Body of pancreas (tissue), 4 donors: ENCODE measurements around the gene KRT32. TPM values are rescaled to one million over a fixed set of nuclear protein-coding genes. Genes with fewer than 3 reads are reported as not detected.

Source experiments
- ATAC-seq: fragments of 150-250 bp; one replicate; pipeline ENCODE4 v1.9.1; 2016
- DNase-seq, 4 donors: peaks; one replicate each; pipeline ENCODE4 v3.0.0-alpha.2; 2019
- H3K27ac ChIP-seq, 4 donors: fragments of 200-600 bp; sonication (generic); 1 replicate in 3 of 4; 2 replicates in 1 of 4; pipeline versions ENCODE4 v1.5.1 to v1.6.1; 2016 to 2019; ENCODE audit warnings: mild to moderate bottlenecking in 1 of 4, mixed read lengths in 1 of 4, moderate library complexity in 1 of 4
- H3K27me3 ChIP-seq, 2 donors: fragments of 200-600 bp; sonication (generic); one replicate each; pipeline ENCODE4 v1.6.0; 2016; ENCODE audit warnings: mild to moderate bottlenecking in 1 of 2
- H3K36me3 ChIP-seq, 2 donors: fragments of 200-600 bp; sonication (generic); replicated peaks in 1 of 2; 2 replicates each; pipeline ENCODE4 v1.5.1; 2016; ENCODE audit warnings: low read depth in 2 of 2; ENCODE audit not compliant: insufficient read depth in 1 of 2
- H3K4me1 ChIP-seq: fragments of 200-600 bp; sonication (generic); one replicate; pipeline ENCODE4 v1.6.0; 2016
- H3K4me3 ChIP-seq, 2 donors: fragments of 200-600 bp; sonication (generic); 1 replicate in 1 of 2; 2 replicates in 1 of 2; pipeline ENCODE4 v1.5.1; 2016 to 2019
- H3K9me3 ChIP-seq, 3 donors: fragments of 200-600 bp; sonication (generic); 1 replicate in 2 of 3; 2 replicates in 1 of 3; pipeline ENCODE4 v1.5.1; 2016
- POLR2A ChIP-seq, 3 donors: fragments of 450-650 bp; IDR thresholded peaks; one replicate each; pipeline ENCODE4 v1.6.1; 2016; ENCODE audit warnings: antibody characterized with exemption in 3 of 3, mild to moderate bottlenecking in 2 of 3
- WGBS, 2 donors: methylation state at CpG; one replicate each; pipeline ENCODE4 v1.1.5; 2017; 5-methylcytosine and 5-hydroxymethylcytosine counted together
- intact Hi-C: fragments of 100-400 bp; cut with DNase I; formaldehyde crosslinking; loops from one replicate; pipeline ENCODE4 v1.15.1; 2023
- microRNA-seq, 2 donors: library from miRNA; unstranded; fragments of <30 nt; microRNA quantifications; one replicate each; pipeline ENCODE4, GENCODE V29; 2016; ENCODE audit warnings: borderline number of aligned reads in 2 of 2, borderline replicate concordance in 2 of 2
- small RNA-seq: library from RNA; depleted of rRNA; stranded (forward); fragments of <200 nt; gene quantifications from one replicate; pipeline ENCODE3, GENCODE V24; 2016
- total RNA-seq, 2 donors: library from RNA; depleted of rRNA; stranded (reverse); fragments of >200 nt; gene quantifications; one replicate each; pipeline ENCODE4 v1.1.0, GENCODE V29; 2016
- TF ChIP-seq, protein P1 (sequence below), 7 experiments: fragments of 450-650 bp in 4 of 7; fragments of 200-600 bp in 3 of 7; sonication (generic) in 3 of 7; IDR thresholded peaks; one replicate each; pipeline ENCODE4 v1.5.1; 2016 to 2019; ENCODE audit warnings: antibody characterized with exemption in 7 of 7

The KRT32 gene
- total RNA-seq, 2 donors from 2014 or later: not detected

DNA sequence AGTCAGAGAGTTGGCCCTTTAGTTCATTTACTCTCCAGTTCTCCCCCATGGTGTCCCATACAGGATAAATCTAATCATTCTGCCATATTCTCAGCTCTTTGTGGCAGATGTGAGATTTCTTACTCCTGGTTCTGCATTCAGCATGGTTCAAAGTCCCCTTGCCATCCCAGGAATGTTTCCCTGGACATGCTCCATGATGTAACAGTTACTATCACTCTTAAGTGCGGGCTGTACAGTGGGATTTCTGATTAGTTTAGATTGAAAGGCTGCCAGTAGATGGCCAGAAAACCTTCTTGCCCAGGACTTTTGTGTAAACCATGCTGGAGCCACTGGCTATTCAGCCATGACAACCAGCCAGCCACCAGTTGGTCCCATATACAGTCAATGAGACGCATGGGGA is 53.2 kb downstream of the KRT32 start:
- DNase-seq (no peak), ATAC-seq (no peak)
- no peak overlapping the region for H3K4me3 ChIP-seq
- H3K36me3 ChIP-seq: no peaks in the 10 kb centered on the region
- no peaks in the 10 kb centered on the region for H3K4me1 ChIP-seq
- no peaks in the 10 kb centered on the region for H3K27me3 ChIP-seq
- 77 to 78% methylated on average over 2 of the region's 2 CpGs for WGBS, 2 donors
- H3K27ac ChIP-seq: no peak overlapping the region
- H3K9me3 ChIP-seq: no peaks in the 10 kb centered on the region
- intact Hi-C loops: no loop called here
- TF ChIP-seq, protein P1, sequence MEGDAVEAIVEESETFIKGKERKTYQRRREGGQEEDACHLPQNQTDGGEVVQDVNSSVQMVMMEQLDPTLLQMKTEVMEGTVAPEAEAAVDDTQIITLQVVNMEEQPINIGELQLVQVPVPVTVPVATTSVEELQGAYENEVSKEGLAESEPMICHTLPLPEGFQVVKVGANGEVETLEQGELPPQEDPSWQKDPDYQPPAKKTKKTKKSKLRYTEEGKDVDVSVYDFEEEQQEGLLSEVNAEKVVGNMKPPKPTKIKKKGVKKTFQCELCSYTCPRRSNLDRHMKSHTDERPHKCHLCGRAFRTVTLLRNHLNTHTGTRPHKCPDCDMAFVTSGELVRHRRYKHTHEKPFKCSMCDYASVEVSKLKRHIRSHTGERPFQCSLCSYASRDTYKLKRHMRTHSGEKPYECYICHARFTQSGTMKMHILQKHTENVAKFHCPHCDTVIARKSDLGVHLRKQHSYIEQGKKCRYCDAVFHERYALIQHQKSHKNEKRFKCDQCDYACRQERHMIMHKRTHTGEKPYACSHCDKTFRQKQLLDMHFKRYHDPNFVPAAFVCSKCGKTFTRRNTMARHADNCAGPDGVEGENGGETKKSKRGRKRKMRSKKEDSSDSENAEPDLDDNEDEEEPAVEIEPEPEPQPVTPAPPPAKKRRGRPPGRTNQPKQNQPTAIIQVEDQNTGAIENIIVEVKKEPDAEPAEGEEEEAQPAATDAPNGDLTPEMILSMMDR (IDR thresholded peaks at IDR 0.05): no peak
- TF ChIP-seq POLR2A (IDR thresholded peaks at IDR 0.05): no peak

DNA sequence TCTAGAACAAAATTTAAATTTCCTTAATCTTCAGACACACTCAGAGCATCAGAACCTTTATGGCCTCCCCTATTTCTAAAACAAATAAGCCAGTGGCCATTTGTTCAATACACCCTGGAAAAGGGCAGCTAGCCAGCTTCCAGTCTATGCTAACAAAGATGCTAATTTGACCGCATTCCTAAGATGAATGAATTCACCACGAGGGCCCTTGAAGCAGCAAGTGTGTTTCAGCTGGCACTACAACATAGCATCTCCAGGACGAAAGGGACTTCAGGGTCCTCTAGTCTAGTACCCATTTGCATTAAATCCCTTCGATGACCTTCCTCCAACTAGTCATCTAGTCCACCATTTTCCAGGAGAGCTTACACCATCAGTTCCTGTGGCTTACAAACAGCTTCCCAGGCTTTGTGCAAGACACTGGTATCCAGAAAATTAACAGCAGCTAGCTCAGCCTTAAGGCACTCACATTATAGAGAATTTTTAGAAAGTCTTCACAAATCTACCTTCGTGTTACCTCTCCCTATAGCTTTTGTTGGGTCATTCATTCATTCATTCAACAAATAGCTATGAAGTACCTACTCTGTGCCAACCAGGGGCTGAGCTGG is 53.7 kb downstream of the KRT32 start:
- DNase-seq: no peak
- intact Hi-C loops: no loop called here

DNA sequence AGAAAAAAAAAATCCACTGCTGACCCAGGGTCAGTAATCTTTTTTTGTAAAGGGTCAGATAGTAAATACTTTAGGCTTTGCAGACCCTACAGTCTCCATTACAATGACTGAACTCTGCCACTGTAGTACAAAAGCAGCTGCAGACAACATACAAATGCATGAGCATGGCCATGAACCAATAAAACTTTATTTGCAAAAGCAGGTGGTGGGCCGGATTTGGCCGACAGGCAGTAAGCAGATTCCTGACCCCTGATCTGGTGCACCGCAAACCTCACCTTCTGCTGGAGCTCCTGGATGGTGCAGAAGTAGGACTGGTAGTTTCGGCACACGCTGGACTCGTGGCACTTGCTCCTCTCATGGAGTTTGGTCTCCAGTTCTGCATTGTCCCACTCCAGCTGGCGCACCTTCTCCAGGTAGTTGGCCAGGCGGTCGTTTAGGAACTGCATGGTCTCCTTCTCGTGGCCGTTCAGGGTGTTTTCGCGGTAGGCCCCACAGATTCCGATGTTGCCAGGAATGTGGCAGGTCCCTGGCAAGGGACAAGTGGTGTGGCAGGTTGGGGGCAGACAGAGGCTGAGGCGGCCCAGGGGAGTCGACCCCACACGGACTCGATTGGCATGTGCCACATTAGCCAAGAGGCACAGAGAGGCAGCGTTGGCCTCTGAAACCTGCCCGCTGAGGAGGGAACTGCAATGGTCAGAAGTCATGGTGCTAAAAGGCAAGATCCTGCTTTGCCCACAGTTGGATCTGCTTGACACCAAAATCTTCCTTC is 55.9 kb downstream of the KRT32 start:
- Histone ChIP-seq H3K4me1 (no peaks in the 10 kb centered on the region), H3K27ac (no peak overlapping the region), H3K27me3 (no peaks in the 10 kb centered on the region), H3K9me3 (no peaks in the 10 kb centered on the region), H3K36me3 (no peaks in the 10 kb centered on the region), H3K4me3 (no peak overlapping the region)
- ATAC-seq (no peak), DNase-seq (no peak)
- TF ChIP-seq, protein P1 (IDR thresholded peaks at IDR 0.05): no peak
- WGBS, 2 donors: 84 to 89% methylated on average over 15 to 20 of the region's 20 CpGs
- intact Hi-C loops: no loop called here

More for the DNA sequence above, 53.7 kb downstream of the KRT32 start:
- H3K36me3 ChIP-seq: no peaks in the 10 kb centered on the region
- no peak overlapping the region for H3K4me3 ChIP-seq
- H3K27ac ChIP-seq: no peak overlapping the region
- ATAC-seq: no peak
- no peaks in the 10 kb centered on the region for H3K27me3 ChIP-seq
- WGBS, 2 donors: 47 to 60% methylated on average over 5 of the region's 5 CpGs
- no peaks in the 10 kb centered on the region for H3K4me1 ChIP-seq
- TF ChIP-seq POLR2A (IDR thresholded peaks at IDR 0.05): no peak
- TF ChIP-seq, protein P1 (IDR thresholded peaks at IDR 0.05): no peak
- no peaks in the 10 kb centered on the region for H3K9me3 ChIP-seq

Small RNAs within 50 kb of the gene (microRNA-seq; reads per million reads assigned to microRNA genes)
- gene MIR6510: 0 to 0.47 reads per million in 2 donors

Small RNAs within 50 kb of the gene (small RNA-seq; reads per million reads assigned to genes)
- 0.61 reads per million, percentile 9 among the genes with 10 or more reads in this experiment for gene RNU2-32P

Other genes starting within 250 kb of the KRT32 start
- gene KRTAP9-2, start 240.7 kb downstream of the KRT32 start, total RNA-seq: not detected
- not detected for gene KRTAP9-3, start 234.9 kb downstream of the KRT32 start, total RNA-seq
- gene KRTAP9-8, start 229.4 kb downstream of the KRT32 start, total RNA-seq: not detected
- not detected for gene KRTAP9-4, start 217.7 kb downstream of the KRT32 start, total RNA-seq
- not detected for gene KRTAP9-9, start 212.0 kb downstream of the KRT32 start, total RNA-seq
- not detected for gene KRTAP9-6, start 202.0 kb downstream of the KRT32 start, total RNA-seq
- gene KRTAP9-7, start 191.7 kb downstream of the KRT32 start, total RNA-seq: not detected
- gene KRTAP29-1, start 164.5 kb downstream of the KRT32 start, total RNA-seq: not detected
- gene KRTAP16-1, start 158.1 kb downstream of the KRT32 start, total RNA-seq: not detected
- gene KRTAP17-1, start 151.7 kb downstream of the KRT32 start, total RNA-seq: not detected
- gene KRT33A, start 116.6 kb downstream of the KRT32 start, total RNA-seq: not detected
- gene KRT33B, start 97.6 kb downstream of the KRT32 start, total RNA-seq: not detected
- gene KRT34, start 85.1 kb downstream of the KRT32 start, total RNA-seq: not detected
- not detected for gene KRT31, start 69.8 kb downstream of the KRT32 start, total RNA-seq
- gene KRT37, start 42.8 kb downstream of the KRT32 start, total RNA-seq: not detected
- gene KRT38, start 26.4 kb downstream of the KRT32 start, total RNA-seq: not detected
- gene KRT35, start 13.8 kb upstream of the KRT32 start, total RNA-seq: not detected
- gene KRT36, start 22.5 kb upstream of the KRT32 start, total RNA-seq: not detected
- not detected for gene KRT13, start 38.2 kb upstream of the KRT32 start, total RNA-seq
- under 1 TPM in 1 of 2 donors, not detected in 1; 0.52 TPM for gene KRT15, start 51.5 kb upstream of the KRT32 start, total RNA-seq
- gene KRT19, start 60.9 kb upstream of the KRT32 start, total RNA-seq: 100 to 1,000 TPM in 1 of 2 donors, 10 to 100 TPM in 1; 77.5 to 121 TPM
- gene KRT9, start 104.7 kb upstream of the KRT32 start, total RNA-seq: not detected
- gene KRT14, start 119.5 kb upstream of the KRT32 start, total RNA-seq: 1 to 10 TPM in 1 of 2 donors, not detected in 1; 2.3 TPM
- 1 to 10 TPM; 1.6 to 4.2 TPM for gene KRT16, start 145.4 kb upstream of the KRT32 start, total RNA-seq
- 1 to 10 TPM; 4.4 to 5.9 TPM for gene KRT17, start 157.2 kb upstream of the KRT32 start, total RNA-seq
- gene EIF1, start 221.5 kb upstream of the KRT32 start, total RNA-seq: 100 to 1,000 TPM in 1 of 2 donors, 10 to 100 TPM in 1; 99.5 to 120 TPM
- not detected for gene GAST, start 244.9 kb upstream of the KRT32 start, total RNA-seq